Measurements from ENCODE around the gene SKOR1. TPM values are rescaled to one million over a fixed set of nuclear protein-coding genes. Genes with fewer than 3 reads are reported as not detected.

SKOR1 gene
- total RNA-seq, 1 donor from 2014 or later = not detected

DNA sequence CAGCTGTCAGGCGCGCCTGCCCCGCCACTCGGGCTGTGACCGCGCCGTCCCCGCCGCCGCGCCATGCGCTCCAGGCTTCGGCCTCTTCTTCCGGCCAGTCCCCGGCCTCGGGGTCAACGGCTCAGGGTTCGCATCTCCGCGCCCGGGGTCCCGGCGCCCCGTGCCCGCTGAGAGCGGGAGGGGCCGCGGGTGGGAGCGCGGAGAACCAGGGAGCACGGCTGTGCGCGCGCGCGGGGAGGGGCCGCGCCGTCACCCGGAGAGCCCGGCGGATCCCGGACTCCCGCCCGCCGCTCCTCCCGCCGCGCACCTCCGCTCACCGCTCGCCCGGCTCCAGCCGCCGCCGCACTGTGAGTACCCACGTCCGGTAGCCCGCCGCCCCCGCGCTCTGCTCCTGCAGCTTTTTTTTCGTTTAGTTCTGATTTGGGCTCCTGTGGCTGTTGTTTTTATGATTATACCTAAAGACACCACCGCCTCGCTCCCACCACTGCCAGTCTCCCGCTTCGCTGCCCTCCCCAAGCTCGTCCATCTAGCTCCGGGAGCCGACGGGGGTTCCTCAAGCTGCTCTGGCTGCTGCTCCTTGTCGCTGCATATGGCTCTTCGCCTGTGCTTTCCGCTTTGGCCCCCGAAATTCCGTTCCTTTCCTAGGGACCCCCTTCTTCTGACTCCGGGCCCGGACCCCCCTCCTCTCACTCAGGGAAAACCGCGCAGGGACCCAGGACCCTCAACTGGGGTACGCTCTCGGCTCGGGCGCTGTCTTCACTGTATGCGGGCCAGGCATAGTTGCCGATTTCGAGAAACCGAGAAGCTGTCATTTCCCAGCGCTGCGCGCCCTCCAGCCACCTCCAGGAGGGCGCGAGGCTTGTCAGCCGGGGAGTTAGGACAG, 1.8 kb upstream of the SKOR1 start:
- Histone ChIP-seq H3K4me3 (ENCODE audit: low read depth, low read length) (no peak overlapping the region), H3K36me3 (ENCODE audit: control insufficient read depth, insufficient read depth, low read length) (no peaks in the 10 kb centered on the region), H3K27me3 (ENCODE audit: control insufficient read depth, insufficient read depth, low read length) (peaks cover 96% of the 10 kb centered on the region)
- TF ChIP-seq, protein P1, sequence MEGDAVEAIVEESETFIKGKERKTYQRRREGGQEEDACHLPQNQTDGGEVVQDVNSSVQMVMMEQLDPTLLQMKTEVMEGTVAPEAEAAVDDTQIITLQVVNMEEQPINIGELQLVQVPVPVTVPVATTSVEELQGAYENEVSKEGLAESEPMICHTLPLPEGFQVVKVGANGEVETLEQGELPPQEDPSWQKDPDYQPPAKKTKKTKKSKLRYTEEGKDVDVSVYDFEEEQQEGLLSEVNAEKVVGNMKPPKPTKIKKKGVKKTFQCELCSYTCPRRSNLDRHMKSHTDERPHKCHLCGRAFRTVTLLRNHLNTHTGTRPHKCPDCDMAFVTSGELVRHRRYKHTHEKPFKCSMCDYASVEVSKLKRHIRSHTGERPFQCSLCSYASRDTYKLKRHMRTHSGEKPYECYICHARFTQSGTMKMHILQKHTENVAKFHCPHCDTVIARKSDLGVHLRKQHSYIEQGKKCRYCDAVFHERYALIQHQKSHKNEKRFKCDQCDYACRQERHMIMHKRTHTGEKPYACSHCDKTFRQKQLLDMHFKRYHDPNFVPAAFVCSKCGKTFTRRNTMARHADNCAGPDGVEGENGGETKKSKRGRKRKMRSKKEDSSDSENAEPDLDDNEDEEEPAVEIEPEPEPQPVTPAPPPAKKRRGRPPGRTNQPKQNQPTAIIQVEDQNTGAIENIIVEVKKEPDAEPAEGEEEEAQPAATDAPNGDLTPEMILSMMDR (IDR thresholded peaks at IDR 0.05; ENCODE audit: insufficient read depth, low read length, poor library complexity, severe bottlenecking) = no peak
- DNase-seq (ENCODE audit: low read depth) = no peak

DNA sequence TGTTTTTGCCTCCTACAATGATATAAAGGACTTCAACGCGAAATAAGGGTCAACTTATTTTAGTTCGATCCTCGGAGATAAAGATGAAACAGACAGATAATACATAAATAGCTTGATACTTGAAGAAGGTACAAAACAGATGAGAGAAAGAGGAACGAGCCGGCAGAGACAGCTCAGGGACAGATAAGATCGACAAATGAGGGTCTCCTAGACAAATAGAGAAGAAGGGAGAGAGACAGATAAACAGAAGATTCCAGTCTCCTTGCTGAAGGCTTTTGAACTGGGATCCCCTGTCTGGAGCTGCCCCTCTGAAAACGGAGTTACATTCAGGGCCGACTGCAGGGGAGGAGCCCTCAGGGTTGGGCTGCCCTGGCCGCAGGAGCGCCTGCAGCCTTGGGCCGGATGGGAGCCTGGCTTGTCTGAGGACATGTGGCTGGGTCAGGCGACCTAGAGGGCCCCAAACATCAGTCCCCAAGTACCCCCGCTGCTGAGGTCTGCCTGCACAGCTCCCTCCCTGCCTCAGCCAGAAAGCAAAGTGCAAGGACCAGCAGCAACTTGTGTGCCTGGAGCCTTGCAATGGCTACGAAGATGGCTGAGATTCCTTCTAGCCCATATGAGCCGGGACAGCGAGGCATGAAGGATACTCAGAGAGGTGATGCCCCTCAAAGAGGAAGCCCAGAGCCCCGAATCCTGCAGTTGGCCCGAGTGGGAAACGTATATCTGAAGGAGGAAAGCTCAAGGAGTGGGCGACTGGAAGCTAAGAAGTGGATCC, 926 bp upstream of the SKOR1 start:
- no peak for DNase-seq (ENCODE audit: low read depth)

DNA sequence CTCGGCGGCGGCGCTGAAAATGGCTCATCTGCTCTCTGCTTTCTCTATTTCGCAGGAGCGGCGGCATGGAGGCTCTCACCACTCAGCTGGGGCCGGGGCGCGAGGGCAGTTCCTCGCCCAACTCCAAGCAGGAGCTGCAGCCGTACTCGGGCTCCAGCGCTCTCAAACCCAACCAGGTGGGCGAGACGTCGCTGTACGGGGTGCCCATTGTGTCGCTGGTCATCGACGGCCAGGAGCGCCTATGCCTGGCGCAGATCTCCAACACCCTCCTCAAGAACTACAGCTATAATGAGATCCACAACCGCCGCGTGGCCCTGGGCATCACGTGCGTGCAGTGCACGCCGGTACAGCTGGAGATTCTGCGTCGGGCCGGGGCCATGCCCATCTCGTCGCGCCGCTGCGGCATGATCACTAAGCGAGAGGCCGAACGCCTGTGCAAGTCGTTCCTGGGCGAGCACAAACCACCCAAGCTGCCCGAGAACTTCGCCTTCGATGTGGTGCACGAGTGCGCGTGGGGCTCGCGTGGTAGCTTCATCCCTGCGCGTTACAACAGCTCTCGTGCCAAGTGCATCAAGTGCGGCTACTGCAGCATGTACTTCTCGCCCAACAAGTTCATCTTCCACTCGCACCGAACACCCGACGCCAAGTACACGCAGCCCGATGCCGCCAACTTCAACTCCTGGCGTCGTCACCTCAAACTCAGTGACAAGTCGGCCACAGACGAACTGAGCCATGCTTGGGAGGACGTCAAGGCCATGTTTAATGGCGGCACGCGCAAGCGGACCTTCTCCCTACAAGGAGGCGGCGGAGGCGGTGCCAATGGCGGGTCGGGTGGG, 790 bp downstream of the SKOR1 start:
- DNase-seq (ENCODE audit: low read depth) = no peak
- Histone ChIP-seq H3K4me3 (ENCODE audit: low read depth, low read length) (no peak overlapping the region), H3K36me3 (ENCODE audit: control insufficient read depth, insufficient read depth, low read length) (no peaks in the 10 kb centered on the region), H3K27me3 (ENCODE audit: control insufficient read depth, insufficient read depth, low read length) (peaks cover 98% of the 10 kb centered on the region)
- TF ChIP-seq, protein P1 (IDR thresholded peaks at IDR 0.05; ENCODE audit: insufficient read depth, low read length, poor library complexity, severe bottlenecking) = no peak

More for the DNA sequence above, 926 bp upstream of the SKOR1 start:
- TF ChIP-seq, protein P1 (IDR thresholded peaks at IDR 0.05; ENCODE audit: insufficient read depth, low read length, poor library complexity, severe bottlenecking) = no peak
- Histone ChIP-seq H3K36me3 (ENCODE audit: control insufficient read depth, insufficient read depth, low read length) (no peaks in the 10 kb centered on the region), H3K27me3 (ENCODE audit: control insufficient read depth, insufficient read depth, low read length) (peaks cover 98% of the 10 kb centered on the region), H3K4me3 (ENCODE audit: low read depth, low read length) (no peak overlapping the region)

DNA sequence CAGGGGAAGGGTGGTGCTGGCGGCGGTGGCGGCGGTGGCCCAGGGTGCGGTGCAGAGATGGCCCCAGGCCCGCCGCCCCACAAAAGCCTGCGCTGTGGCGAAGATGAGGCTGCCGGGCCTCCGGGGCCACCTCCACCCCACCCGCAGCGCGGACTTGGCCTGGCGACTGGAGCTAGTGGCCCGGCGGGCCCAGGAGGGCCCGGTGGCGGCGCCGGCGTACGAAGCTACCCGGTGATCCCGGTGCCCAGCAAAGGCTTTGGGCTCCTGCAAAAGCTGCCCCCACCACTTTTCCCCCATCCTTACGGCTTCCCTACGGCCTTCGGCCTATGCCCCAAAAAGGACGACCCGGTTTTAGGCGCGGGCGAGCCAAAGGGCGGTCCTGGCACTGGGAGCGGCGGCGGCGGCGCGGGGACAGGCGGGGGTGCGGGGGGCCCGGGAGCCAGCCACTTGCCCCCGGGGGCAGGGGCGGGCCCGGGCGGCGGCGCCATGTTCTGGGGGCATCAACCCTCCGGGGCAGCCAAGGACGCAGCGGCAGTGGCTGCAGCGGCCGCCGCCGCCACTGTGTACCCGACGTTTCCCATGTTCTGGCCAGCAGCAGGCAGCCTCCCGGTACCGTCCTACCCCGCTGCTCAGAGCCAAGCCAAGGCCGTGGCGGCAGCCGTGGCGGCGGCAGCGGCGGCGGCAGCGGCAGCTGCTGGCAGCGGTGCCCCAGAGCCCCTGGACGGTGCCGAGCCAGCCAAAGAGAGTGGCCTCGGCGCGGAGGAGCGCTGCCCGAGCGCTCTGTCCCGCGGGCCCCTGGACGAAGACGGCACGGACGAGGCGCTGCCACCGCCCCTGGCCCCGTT, 1.6 kb downstream of the SKOR1 start:
- H3K4me3 ChIP-seq (ENCODE audit: low read depth, low read length) = no peak overlapping the region
- H3K27me3 ChIP-seq (ENCODE audit: control insufficient read depth, insufficient read depth, low read length) = peaks cover 98% of the 10 kb centered on the region
- TF ChIP-seq, protein P1 (IDR thresholded peaks at IDR 0.05; ENCODE audit: insufficient read depth, low read length, poor library complexity, severe bottlenecking) = no peak
- H3K36me3 ChIP-seq (ENCODE audit: control insufficient read depth, insufficient read depth, low read length) = no peaks in the 10 kb centered on the region
- no peak for DNase-seq (ENCODE audit: low read depth)
